Mesenchymal stem cell (in vitro differentiated cells and primary cell): Measurements from ENCODE around the gene PIGL.

ENCODE experiments used
- DNase-seq: peaks from one replicate; pipeline ENCODE4 v3.0.0-alpha.2; 2013
- H2AFZ ChIP-seq: one replicate; pipeline ENCODE4 v1.6.1; 2013; ENCODE audit warnings: low read depth, mild to moderate bottlenecking, control low read depth, inconsistent platforms, low read length, moderate library complexity
- H2AK5ac ChIP-seq: 2 replicates; pipeline ENCODE4 v1.6.1; 2013; ENCODE audit warnings: low read length, moderate library complexity, mild to moderate bottlenecking, inconsistent platforms; ENCODE audit not compliant: severe bottlenecking
- H2BK120ac ChIP-seq: one replicate; pipeline ENCODE4 v1.6.1; 2013; ENCODE audit warnings: low read depth, mild to moderate bottlenecking, inconsistent platforms, low read length, moderate library complexity
- H2BK12ac ChIP-seq, 2 experiments: one replicate each; pipeline ENCODE4 v1.6.1; 2013; ENCODE audit warnings: inconsistent platforms in 2 of 2, low read length in 2 of 2, mild to moderate bottlenecking in 2 of 2, moderate library complexity in 2 of 2, control low read depth in 1 of 2
- H2BK15ac ChIP-seq: one replicate; pipeline ENCODE4 v1.6.1; 2013; ENCODE audit warnings: mild to moderate bottlenecking, low read depth, inconsistent platforms; ENCODE audit not compliant: poor library complexity, severe bottlenecking
- H2BK5ac ChIP-seq: 2 replicates; pipeline ENCODE4 v1.6.1; 2013; ENCODE audit warnings: low read depth, mild to moderate bottlenecking, low read length, control low read depth, inconsistent platforms; ENCODE audit not compliant: poor library complexity, severe bottlenecking
- H3K14ac ChIP-seq, 2 experiments: one replicate each; pipeline ENCODE4 v1.6.1; 2013; ENCODE audit warnings: inconsistent platforms in 2 of 2, low read length in 2 of 2, control low read depth in 1 of 2, mild to moderate bottlenecking in 1 of 2, moderate library complexity in 1 of 2
- H3K18ac ChIP-seq, 2 experiments: one replicate each; pipeline ENCODE4 v1.6.1; 2013; ENCODE audit warnings: inconsistent platforms in 2 of 2, low read length in 2 of 2, control low read depth in 1 of 2, low read depth in 1 of 2, mild to moderate bottlenecking in 1 of 2
- H3K23ac ChIP-seq, 2 experiments: one replicate each; pipeline ENCODE4 v1.6.1; 2013; ENCODE audit warnings: inconsistent platforms in 2 of 2, low read length in 2 of 2, mild to moderate bottlenecking in 2 of 2, moderate library complexity in 2 of 2, control low read depth in 1 of 2
- H3K27ac ChIP-seq: 2 replicates; pipeline ENCODE4 v1.5.1; 2013; ENCODE audit warnings: mild to moderate bottlenecking, moderate library complexity, low read length, control low read depth, inconsistent platforms; ENCODE audit not compliant: poor library complexity, severe bottlenecking
- H3K27me3 ChIP-seq, 2 experiments: 2 replicates each; pipeline versions ENCODE4 v1.6.1 to v1.7.0; 2013; ENCODE audit warnings: low read length in 2 of 2, mild to moderate bottlenecking in 2 of 2, moderate library complexity in 2 of 2, control low read depth in 1 of 2, inconsistent platforms in 1 of 2; ENCODE audit not compliant: control insufficient read depth in 1 of 2, insufficient read depth in 1 of 2
- H3K36me3 ChIP-seq, 2 experiments: 2 replicates each; pipeline versions ENCODE4 v1.6.1 to v1.7.0; 2013; ENCODE audit warnings: low read length in 2 of 2, control low read depth in 1 of 2, inconsistent platforms in 1 of 2, low read depth in 1 of 2, mild to moderate bottlenecking in 1 of 2; ENCODE audit not compliant: insufficient read depth in 2 of 2, control insufficient read depth in 1 of 2
- H3K4ac ChIP-seq, 2 experiments: one replicate each; pipeline ENCODE4 v1.6.1; 2013; ENCODE audit warnings: inconsistent platforms in 2 of 2, low read length in 2 of 2, mild to moderate bottlenecking in 2 of 2, moderate library complexity in 2 of 2, control low read depth in 1 of 2, low read depth in 1 of 2
- H3K4me1 ChIP-seq: 2 replicates; pipeline ENCODE4 v1.6.1; 2013; ENCODE audit warnings: low read depth, low read length, control low read depth; ENCODE audit not compliant: control insufficient read depth, insufficient read depth
- H3K4me2 ChIP-seq: 2 replicates; pipeline ENCODE4 v1.6.1; 2013; ENCODE audit warnings: low read length, mild to moderate bottlenecking, inconsistent platforms; ENCODE audit not compliant: poor library complexity, severe bottlenecking
- H3K4me3 ChIP-seq, 2 experiments: 2 replicates each; pipeline versions ENCODE4 v1.5.1 to v1.7.0; 2013; ENCODE audit warnings: low read length in 2 of 2, mild to moderate bottlenecking in 2 of 2, control low read depth in 1 of 2, low read depth in 1 of 2; ENCODE audit not compliant: insufficient read depth in 1 of 2
- H3K79me1 ChIP-seq: replicated peaks from 2 replicates; pipeline ENCODE4 v1.6.1; 2013; ENCODE audit warnings: mild to moderate bottlenecking, control low read depth, low read length, inconsistent platforms; ENCODE audit not compliant: poor library complexity, severe bottlenecking
- H3K9ac ChIP-seq: 2 replicates; pipeline ENCODE4 v1.7.0; 2013; ENCODE audit warnings: mild to moderate bottlenecking, low read length, moderate library complexity
- H3K9me3 ChIP-seq: 2 replicates; pipeline ENCODE4 v1.7.0; 2013; ENCODE audit warnings: mild to moderate bottlenecking, low read length; ENCODE audit not compliant: control insufficient read depth
- H4K8ac ChIP-seq: one replicate; pipeline ENCODE4 v1.6.1; 2013; ENCODE audit warnings: inconsistent platforms, mild to moderate bottlenecking, low read length, moderate library complexity
- H4K91ac ChIP-seq: one replicate; pipeline ENCODE4 v1.6.1; 2013; ENCODE audit warnings: mild to moderate bottlenecking, low read length, inconsistent platforms
- WGBS: methylation state at CpG from one replicate; pipeline ENCODE4 v1.1.7; 2013; ENCODE audit warnings: mixed read lengths; 5-methylcytosine and 5-hydroxymethylcytosine counted together

Gene PIGL

DNA sequence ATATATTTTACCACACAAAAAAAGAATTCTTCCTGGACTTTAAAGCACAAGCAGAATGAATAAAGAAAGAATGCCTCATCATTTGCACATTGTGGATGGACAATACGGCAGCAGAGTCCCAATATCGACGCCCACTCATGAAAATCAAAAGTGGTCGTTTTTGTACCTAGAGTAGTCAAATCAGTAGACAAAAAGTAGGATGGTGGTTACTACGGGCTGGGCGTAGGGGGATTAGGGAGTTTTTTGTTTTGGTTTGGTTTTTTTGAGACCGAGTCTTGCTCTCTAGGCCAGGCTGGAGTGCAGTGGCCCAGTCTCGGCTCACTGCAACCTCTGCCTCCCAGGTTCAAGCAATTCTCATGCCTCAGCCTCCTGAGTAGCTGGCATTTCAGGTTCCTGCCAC is 144.9 kb downstream of the PIGL start:
- H4K8ac ChIP-seq, result no peak overlapping the region
- no peaks in the 10 kb centered on the region for H3K4me1 ChIP-seq
- no peak overlapping the region for H2AFZ ChIP-seq
- no peak overlapping the region for H2AK5ac ChIP-seq
- H2BK12ac ChIP-seq, result no peak overlapping the region
- WGBS, result 95% methylated on average over 8 of the region's 8 CpGs
- no peak overlapping the region for H3K9ac ChIP-seq
- H3K79me1 ChIP-seq, result no peaks in the 10 kb centered on the region
- H3K9me3 ChIP-seq, result no peaks in the 10 kb centered on the region
- no peak overlapping the region for H3K4me3 ChIP-seq
- no peaks in the 10 kb centered on the region for H3K27me3 ChIP-seq
- no peaks in the 10 kb centered on the region for H3K36me3 ChIP-seq
- no peak overlapping the region for H4K91ac ChIP-seq
- H2BK15ac ChIP-seq, result no peak overlapping the region
- H3K14ac ChIP-seq, result no peak overlapping the region
- no peak overlapping the region for H2BK120ac ChIP-seq
- no peak overlapping the region for H3K27ac ChIP-seq
- DNase-seq, result no peak
- H3K4me2 ChIP-seq, result no peak overlapping the region
- H3K4ac ChIP-seq, result no peak overlapping the region
- H3K23ac ChIP-seq, result no peak overlapping the region
- no peak overlapping the region for H3K18ac ChIP-seq
- H2BK5ac ChIP-seq, result no peak overlapping the region

DNA sequence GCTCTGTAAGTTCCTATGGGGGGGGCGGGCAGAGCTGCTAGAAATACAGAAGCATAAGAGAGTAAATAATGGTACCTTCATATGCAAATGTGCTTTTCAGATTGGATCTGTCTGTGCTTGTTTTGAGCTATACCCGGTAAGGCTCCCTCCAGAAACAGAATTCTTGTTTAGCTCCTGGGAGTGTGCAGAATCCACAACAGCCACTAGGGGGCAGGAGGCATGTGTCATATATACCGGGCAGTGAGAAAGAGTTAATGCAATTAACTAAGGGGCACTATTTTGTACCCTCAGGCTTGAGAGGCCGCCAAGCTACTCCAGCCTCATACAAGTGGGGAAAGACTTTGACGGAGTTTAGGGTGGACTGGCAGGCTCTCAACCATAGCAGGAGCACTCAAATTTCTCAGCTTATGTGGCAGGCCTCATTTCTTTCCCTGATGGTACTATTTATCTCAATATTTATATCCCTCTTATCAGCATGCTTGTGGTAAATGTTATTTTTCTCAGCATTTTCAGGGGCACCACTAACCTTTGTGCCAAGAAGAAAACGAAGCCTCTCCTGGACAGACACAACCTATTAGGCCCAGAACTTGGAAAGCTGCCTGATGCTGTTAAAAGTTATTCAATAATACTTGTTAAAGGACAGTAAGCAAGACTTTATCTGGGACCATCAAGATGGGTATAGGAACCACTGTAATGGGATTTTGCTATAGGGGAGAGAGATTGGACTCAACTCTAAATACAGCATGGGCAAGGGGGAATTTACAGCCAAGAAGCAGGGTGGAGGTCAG is 146.9 kb downstream of the PIGL start:
- Histone ChIP-seq H3K18ac (peak overlapping the region in 1 of 2 experiments; percentile 70), H2BK15ac (no peak overlapping the region), H2AK5ac (no peak overlapping the region), H2BK5ac (no peak overlapping the region), H4K8ac (no peak overlapping the region), H3K79me1 (no peaks in the 10 kb centered on the region), H3K27ac (no peak overlapping the region), H3K9me3 (no peaks in the 10 kb centered on the region), H3K4ac (no peak overlapping the region), H3K4me1 (no peaks in the 10 kb centered on the region), H3K4me2 (no peak overlapping the region), H4K91ac (no peak overlapping the region), H2BK12ac (no peak overlapping the region), H2BK120ac (no peak overlapping the region), H3K23ac (no peak overlapping the region), H3K36me3 (no peaks in the 10 kb centered on the region), H2AFZ (peak overlapping the region; percentile 69), H3K4me3 (no peak overlapping the region), H3K14ac (no peak overlapping the region), H3K27me3 (no peaks in the 10 kb centered on the region), H3K9ac (peak overlapping the region; percentile 49)
- peak; percentile 79 for DNase-seq
- 10% methylated on average over 6 of the region's 6 CpGs for WGBS

DNA sequence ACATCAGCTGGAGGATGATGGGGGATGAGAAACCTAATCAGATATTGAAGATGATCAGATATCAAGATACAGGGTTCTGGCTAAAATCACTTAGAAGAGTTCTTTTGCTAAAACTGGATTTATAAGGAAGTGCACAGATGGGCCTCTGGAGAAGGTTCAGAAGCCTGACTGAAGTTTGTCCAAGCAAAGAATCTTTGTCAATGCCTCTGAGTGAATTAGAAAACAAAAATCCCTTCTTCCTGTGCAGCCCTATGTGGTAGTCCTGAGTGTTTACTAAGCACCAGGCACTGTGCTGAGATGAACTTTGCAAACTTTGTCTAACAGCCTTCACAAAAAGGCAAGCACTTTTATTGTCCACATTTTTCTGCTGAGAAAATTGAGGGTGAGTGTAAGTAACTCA is 147.6 kb downstream of the PIGL start:
- H2BK5ac ChIP-seq, result no peak overlapping the region
- no peak overlapping the region for H4K91ac ChIP-seq
- H3K27ac ChIP-seq, result no peak overlapping the region
- H2BK15ac ChIP-seq, result no peak overlapping the region
- H3K23ac ChIP-seq, result no peak overlapping the region
- H2AFZ ChIP-seq, result peak overlapping the region; percentile 37
- H3K18ac ChIP-seq, result peak overlapping the region in 1 of 2 experiments; percentile 57
- H3K4me3 ChIP-seq, result no peak overlapping the region
- H4K8ac ChIP-seq, result no peak overlapping the region
- H3K4me2 ChIP-seq, result no peak overlapping the region
- DNase-seq, result no peak
- H2BK120ac ChIP-seq, result no peak overlapping the region
- H3K9me3 ChIP-seq, result no peaks in the 10 kb centered on the region
- no peak overlapping the region for H2BK12ac ChIP-seq
- H2AK5ac ChIP-seq, result no peak overlapping the region
- no peak overlapping the region for H3K14ac ChIP-seq
- no peaks in the 10 kb centered on the region for H3K36me3 ChIP-seq
- H3K4ac ChIP-seq, result no peak overlapping the region
- peak overlapping the region; percentile 49 for H3K9ac ChIP-seq
- H3K4me1 ChIP-seq, result no peaks in the 10 kb centered on the region
- H3K79me1 ChIP-seq, result no peaks in the 10 kb centered on the region
- no peaks in the 10 kb centered on the region for H3K27me3 ChIP-seq

DNA sequence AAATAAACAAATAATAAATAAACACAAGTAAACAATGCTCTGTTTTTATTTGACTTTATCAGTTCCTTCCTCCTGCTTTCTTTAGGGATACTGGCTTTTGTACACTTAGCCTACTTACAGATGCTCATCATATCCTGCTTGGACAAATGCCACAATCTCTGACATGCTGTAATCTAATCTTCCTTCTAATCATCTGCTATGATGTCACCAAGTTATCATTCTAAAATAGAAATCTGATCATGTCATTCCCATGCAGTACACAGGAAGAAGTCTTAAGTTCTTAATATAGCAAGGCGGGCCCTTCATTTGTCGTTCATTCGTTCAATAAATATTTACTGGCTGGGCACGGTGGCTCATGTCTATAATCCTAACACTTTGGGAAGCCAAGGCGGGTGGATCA is 154.7 kb downstream of the PIGL start:
- Histone ChIP-seq H4K91ac (no peak overlapping the region), H3K79me1 (no peaks in the 10 kb centered on the region), H3K4ac (no peak overlapping the region), H2BK12ac (no peak overlapping the region), H3K4me2 (no peak overlapping the region), H2AFZ (no peak overlapping the region), H3K14ac (no peak overlapping the region), H2BK15ac (no peak overlapping the region), H2AK5ac (no peak overlapping the region), H3K27me3 (no peaks in the 10 kb centered on the region), H3K23ac (no peak overlapping the region), H3K18ac (no peak overlapping the region), H3K27ac (no peak overlapping the region), H2BK120ac (no peak overlapping the region), H3K4me3 (no peak overlapping the region), H2BK5ac (no peak overlapping the region), H3K9ac (no peak overlapping the region), H4K8ac (no peak overlapping the region), H3K9me3 (no peaks in the 10 kb centered on the region), H3K36me3 (no peaks in the 10 kb centered on the region), H3K4me1 (no peaks in the 10 kb centered on the region)
- WGBS, result 68% methylated on average over 4 of the region's 5 CpGs
- DNase-seq, result peak; percentile 85
